Keratinocyte (primary cell): ENCODE results near the gene STRIP1. TPM values are rescaled to one million over a fixed set of nuclear protein-coding genes. Genes with fewer than 3 reads are reported as not detected.

ENCODE experiments used
- DNase-seq: peaks from one replicate; pipeline ENCODE4 v3.0.0-alpha.2; 2011; ENCODE audit warnings: low read depth, missing footprints, low spot score
- FAIRE-seq: peaks from 2 replicates; lab custom pipeline; 2011; peaks lifted over from hg19 to GRCh38; lab: Jason Lieb, UNC
- H2AFZ ChIP-seq: 2 replicates; pipeline ENCODE4 v1.6.0; 2012; ENCODE audit warnings: low read length, control low read depth, inconsistent platforms; ENCODE audit not compliant: control insufficient read depth
- H3K27ac ChIP-seq: 2 replicates; pipeline ENCODE4 v1.5.1; 2011; ENCODE audit warnings: low read length; ENCODE audit not compliant: control insufficient read depth, insufficient read depth
- H3K27me3 ChIP-seq: 3 replicates; pipeline ENCODE4 v1.6.0; 2011; ENCODE audit warnings: low read length; ENCODE audit not compliant: control insufficient read depth, insufficient read depth; ENCODE audit errors: extremely low read depth
- H3K36me3 ChIP-seq, 2 experiments: 2 replicates in 1 of 2; 3 replicates in 1 of 2; pipeline ENCODE4 v1.5.1; 2011; ENCODE audit warnings: low read length in 2 of 2, mild to moderate bottlenecking in 1 of 2; ENCODE audit not compliant: control insufficient read depth in 2 of 2, insufficient read depth in 2 of 2; ENCODE audit errors: extremely low read depth in 1 of 2
- H3K4me1 ChIP-seq: 3 replicates; pipeline ENCODE4 v1.5.1; 2011; ENCODE audit warnings: low read length; ENCODE audit not compliant: control insufficient read depth, insufficient read depth; ENCODE audit errors: extremely low read depth
- H3K4me2 ChIP-seq: 3 replicates; pipeline ENCODE4 v1.6.0; 2011; ENCODE audit warnings: low read depth, low read length; ENCODE audit not compliant: control insufficient read depth, insufficient read depth; ENCODE audit errors: extremely low read depth
- H3K4me3 ChIP-seq, 3 experiments: fragments of 200-600 bp in 1 of 3; sonication (generic) in 1 of 3; 2 replicates in 2 of 3; 3 replicates in 1 of 3; pipeline ENCODE4 v1.5.1; 2011 to 2016; ENCODE audit warnings: low read length in 3 of 3, mild to moderate bottlenecking in 3 of 3, control low read depth in 2 of 3, inconsistent platforms in 1 of 3, low read depth in 1 of 3, mixed read lengths in 1 of 3, mixed run types in 1 of 3, moderate library complexity in 1 of 3; ENCODE audit not compliant: control insufficient read depth in 2 of 3, insufficient read depth in 2 of 3; ENCODE audit errors: extremely low read depth in 1 of 3
- H3K79me2 ChIP-seq: 2 replicates; pipeline ENCODE4 v1.6.0; 2012; ENCODE audit warnings: low read length; ENCODE audit not compliant: control insufficient read depth, insufficient read depth
- H3K9ac ChIP-seq: 3 replicates; pipeline ENCODE4 v1.6.0; 2011; ENCODE audit warnings: low read length; ENCODE audit not compliant: control insufficient read depth, insufficient read depth; ENCODE audit errors: extremely low read depth
- H3K9me1 ChIP-seq: 3 replicates; pipeline ENCODE4 v1.6.0; 2011; ENCODE audit warnings: low read length; ENCODE audit not compliant: control insufficient read depth, insufficient read depth; ENCODE audit errors: extremely low read depth
- H3K9me3 ChIP-seq: 2 replicates; pipeline ENCODE4 v1.5.1; 2012; ENCODE audit warnings: low read depth, low read length; ENCODE audit not compliant: control insufficient read depth
- H4K20me1 ChIP-seq: 3 replicates; pipeline ENCODE4 v1.6.0; 2011; ENCODE audit warnings: low read length; ENCODE audit not compliant: control insufficient read depth, insufficient read depth; ENCODE audit errors: extremely low read depth
- EZH2 ChIP-seq: IDR thresholded peaks from one replicate; pipeline ENCODE4 v1.6.1; 2012; ENCODE audit warnings: inconsistent platforms, mild to moderate bottlenecking, low read length, moderate library complexity
- dilution Hi-C: fragments of 300-500 bp; cut with MboI; formaldehyde crosslinking; loops from one replicate; pipeline ENCODE4 v1.7.0; 2020; ENCODE audit warnings: low sequenced_read_pairs; ENCODE audit not compliant: extremely low pct_ligation_motif_present
- polyA plus RNA-seq, 5 experiments: library from polyadenylated mRNA; depleted of rRNA in 3 of 5; stranded (reverse) in 3 of 5; stranded (forward) in 1 of 5; unstranded in 1 of 5; fragments of >200 nt; gene quantifications; 1 replicate in 1 of 5; 2 replicates in 3 of 5; 3 replicates in 1 of 5; pipeline versions ENCODE4 v1.2.1 to v1.2.3, GENCODE V29; 2011 to 2012; ENCODE audit warnings: missing spikeins in 2 of 5, low read depth in 1 of 5, low replicate concordance in 1 of 5
- TF ChIP-seq, protein P1 (sequence below), 3 experiments: IDR thresholded peaks in 1 of 3; conservative IDR thresholded peaks in 1 of 3; optimal IDR thresholded peaks in 1 of 3; 2 replicates in 2 of 3; 3 replicates in 1 of 3; pipeline versions ENCODE3 to v1.5.1; 2011; ENCODE audit warnings: low read length in 3 of 3, mild to moderate bottlenecking in 3 of 3, moderate library complexity in 2 of 3, control low read depth in 1 of 3, inconsistent platforms in 1 of 3; ENCODE audit not compliant: insufficient read depth in 2 of 3; ENCODE audit errors: extremely low read depth in 1 of 3

Gene STRIP1
- polyA plus RNA-seq, 1 donor (not counting 4 experiments of a cell fraction or from before 2014, with no cell fraction given): 24.6 TPM

- Histone ChIP-seq H3K79me2 (peaks cover 45% of the 10 kb centered on the region), H3K27ac (peak overlapping the region; percentile 79), H3K4me2 (peak overlapping the region; percentile 96), H4K20me1 (peaks cover 2% of the 10 kb centered on the region), H3K9ac (peak overlapping the region; percentile 93), H3K27me3 (no peaks in the 10 kb centered on the region), H3K36me3 (no peaks in the 10 kb centered on the region), H2AFZ (no peak overlapping the region), H3K4me3 (peak overlapping the region; percentile 84 to 93 (median 90)), H3K9me1 (no peaks in the 10 kb centered on the region), H3K4me1 (peaks cover 42% of the 10 kb centered on the region), H3K9me3 (no peaks in the 10 kb centered on the region)
- dilution Hi-C loops: no loop called here
- DNase-seq (no peak), FAIRE-seq (no peak)
- no peak for TF ChIP-seq EZH2
- TF ChIP-seq, protein P1, sequence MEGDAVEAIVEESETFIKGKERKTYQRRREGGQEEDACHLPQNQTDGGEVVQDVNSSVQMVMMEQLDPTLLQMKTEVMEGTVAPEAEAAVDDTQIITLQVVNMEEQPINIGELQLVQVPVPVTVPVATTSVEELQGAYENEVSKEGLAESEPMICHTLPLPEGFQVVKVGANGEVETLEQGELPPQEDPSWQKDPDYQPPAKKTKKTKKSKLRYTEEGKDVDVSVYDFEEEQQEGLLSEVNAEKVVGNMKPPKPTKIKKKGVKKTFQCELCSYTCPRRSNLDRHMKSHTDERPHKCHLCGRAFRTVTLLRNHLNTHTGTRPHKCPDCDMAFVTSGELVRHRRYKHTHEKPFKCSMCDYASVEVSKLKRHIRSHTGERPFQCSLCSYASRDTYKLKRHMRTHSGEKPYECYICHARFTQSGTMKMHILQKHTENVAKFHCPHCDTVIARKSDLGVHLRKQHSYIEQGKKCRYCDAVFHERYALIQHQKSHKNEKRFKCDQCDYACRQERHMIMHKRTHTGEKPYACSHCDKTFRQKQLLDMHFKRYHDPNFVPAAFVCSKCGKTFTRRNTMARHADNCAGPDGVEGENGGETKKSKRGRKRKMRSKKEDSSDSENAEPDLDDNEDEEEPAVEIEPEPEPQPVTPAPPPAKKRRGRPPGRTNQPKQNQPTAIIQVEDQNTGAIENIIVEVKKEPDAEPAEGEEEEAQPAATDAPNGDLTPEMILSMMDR (optimal IDR thresholded peaks at IDR 0.05 in 1 of 3, IDR thresholded peaks at IDR 0.05 in 1 of 3, conservative IDR thresholded peaks at IDR 0.05 in 1 of 3; ENCODE audit: extremely low read depth in 1 of 3, insufficient read depth in 2 of 3, low read length in 3 of 3): no peak
Measured at GRCh38 chr1:109986054-109986444, 48.4 kb upstream of the STRIP1 start.

DNA sequence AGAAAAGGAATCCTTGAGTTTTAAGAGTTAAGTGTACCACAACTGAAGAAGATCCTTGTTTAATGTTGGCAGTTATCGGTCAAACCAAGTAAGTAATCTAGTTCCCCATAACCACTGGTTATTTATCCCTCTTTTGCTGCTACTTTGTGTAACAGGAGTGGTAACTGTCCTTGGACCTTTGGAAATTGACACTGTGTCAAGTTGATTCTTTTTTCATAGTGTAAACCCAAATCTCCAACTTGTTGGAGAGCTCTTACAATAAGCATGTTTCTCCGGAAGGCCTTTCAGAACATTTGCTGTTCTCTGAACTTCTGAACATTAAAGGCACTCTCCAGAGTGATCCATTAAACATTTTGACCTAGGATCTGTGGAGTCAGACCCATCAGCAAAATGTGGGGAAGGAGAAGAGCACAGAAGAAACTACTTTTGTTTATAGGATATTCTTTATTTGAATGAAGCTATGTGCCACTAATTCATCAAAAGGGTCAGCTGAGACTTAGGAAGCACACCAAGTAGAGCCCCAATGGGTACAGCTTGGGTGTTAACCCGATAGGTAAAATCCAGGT is 46.0 kb upstream of the STRIP1 start:
- no peak for FAIRE-seq
- dilution Hi-C loops: no loop called here
- no peaks in the 10 kb centered on the region for H3K9me3 ChIP-seq
- H3K9ac ChIP-seq: no peak overlapping the region
- H3K27me3 ChIP-seq: no peaks in the 10 kb centered on the region
- peaks cover 42% of the 10 kb centered on the region for H3K4me1 ChIP-seq
- peaks cover 59% of the 10 kb centered on the region for H3K79me2 ChIP-seq
- no peak for DNase-seq
- TF ChIP-seq EZH2: no peak
- TF ChIP-seq, protein P1 (optimal IDR thresholded peaks at IDR 0.05 in 1 of 3, IDR thresholded peaks at IDR 0.05 in 1 of 3, conservative IDR thresholded peaks at IDR 0.05 in 1 of 3; ENCODE audit: extremely low read depth in 1 of 3, insufficient read depth in 2 of 3, low read length in 3 of 3): no peak
- no peaks in the 10 kb centered on the region for H3K36me3 ChIP-seq
- H3K4me2 ChIP-seq: peak overlapping the region; percentile 76
- H2AFZ ChIP-seq: no peak overlapping the region
- peaks cover 2% of the 10 kb centered on the region for H4K20me1 ChIP-seq
- peak overlapping the region; percentile 87 for H3K27ac ChIP-seq
- no peak overlapping the region for H3K4me3 ChIP-seq
- H3K9me1 ChIP-seq: peaks cover under 1% of the 10 kb centered on the region
